Activated CD4-positive, CD25-positive, alpha-beta regulatory T cell treated with anti-CD3 and anti-CD28 coated beads, Interleukin-2, amount 50 U/mL, for 72 hours (primary cell): ENCODE data around the gene MPC2.
"Not testable (repeated sequence)": the region's sequence is repeated elsewhere in the genome, so short reads cannot be mapped to it uniquely, and the experiment has no call there.

ENCODE experiments used
- DNase-seq: peaks from one replicate; pipeline ENCODE4 v3.0.0; 2021

Gene MPC2

GRCh38 chr1:167934426-167935215 lies 2.3 kb downstream of the MPC2 start:
- DNase-seq: no peak

GRCh38 chr1:167933788-167934187 lies 3.1 kb downstream of the MPC2 start:
- DNase-seq: no peak

- no peak for DNase-seq
These were observed 7.1 kb downstream of the MPC2 start for GRCh38 chr1:167929725-167930124.

- not testable (repeated sequence) for DNase-seq
These were observed 8.0 kb downstream of the MPC2 start for GRCh38 chr1:167928919-167929318.

GRCh38 chr1:167928457-167928852 lies 8.4 kb downstream of the MPC2 start:
- DNase-seq: no peak

GRCh38 chr1:167927046-167927754 lies 9.7 kb downstream of the MPC2 start:
- DNase-seq: no peak

- DNase-seq: no peak
These were observed 10.3 kb downstream of the MPC2 start for GRCh38 chr1:167926486-167926997.

GRCh38 chr1:167924543-167925231 lies 12.2 kb downstream of the MPC2 start:
- DNase-seq: no peak

- DNase-seq: no peak
These were observed 12.8 kb downstream of the MPC2 start for GRCh38 chr1:167924102-167924501.

- DNase-seq: no peak
These were observed 13.4 kb downstream of the MPC2 start for GRCh38 chr1:167923324-167924056.

- DNase-seq: no peak
These were observed 14.2 kb downstream of the MPC2 start for GRCh38 chr1:167922611-167923074.

GRCh38 chr1:167922023-167922422 lies 14.8 kb downstream of the MPC2 start:
- DNase-seq: no peak

GRCh38 chr1:167916766-167917511 lies 19.9 kb downstream of the MPC2 start:
- no peak for DNase-seq

GRCh38 chr1:167915569-167915968 lies 21.3 kb downstream of the MPC2 start:
- DNase-seq: no peak

GRCh38 chr1:167913895-167914496 lies 22.9 kb downstream of the MPC2 start, which contains the start of gene ADCY10:
TSS of gene ADCY10 (minus strand) at chr1:167914134. CDS start at chr1:167905140, 8,994 bp downstream.
- DNase-seq: no peak

- no peak for DNase-seq
These were observed 24.6 kb downstream of the MPC2 start for GRCh38 chr1:167912294-167912693.

- no peak for DNase-seq
These were observed 25.5 kb downstream of the MPC2 start for GRCh38 chr1:167911413-167911812.

- no peak for DNase-seq
These were observed 26.3 kb downstream of the MPC2 start for GRCh38 chr1:167910530-167910929.

GRCh38 chr1:167909691-167910180 lies 27.1 kb downstream of the MPC2 start:
- DNase-seq: no peak

GRCh38 chr1:167905671-167906070 lies 31.2 kb downstream of the MPC2 start:
- no peak for DNase-seq

GRCh38 chr1:167905182-167905581 lies 31.7 kb downstream of the MPC2 start:
- no peak for DNase-seq
